Right atrium auricular region (tissue), 2 donors: ENCODE results near the gene MRGPRE. TPM values are rescaled to one million over a fixed set of nuclear protein-coding genes. Genes with fewer than 3 reads are reported as not detected.

Experiments used
- DNase-seq: peaks from one replicate; pipeline ENCODE4 v3.0.0-alpha.2; 2019; ENCODE audit warnings: low spot score
- H3K27ac ChIP-seq, 2 donors: fragments of 200-600 bp; sonication (generic); 1 replicate in 1 of 2; 2 replicates in 1 of 2; pipeline ENCODE4 v1.5.1; 2016 to 2019
- H3K27me3 ChIP-seq, 2 donors: fragments of 200-600 bp; sonication (generic); one replicate each; pipeline versions ENCODE4 v1.5.1 to v1.6.0; 2017 to 2019
- H3K36me3 ChIP-seq: fragments of 200-600 bp; sonication (generic); one replicate; pipeline ENCODE4 v1.5.1; 2016
- H3K4me1 ChIP-seq, 2 donors: fragments of 200-600 bp; sonication (generic); one replicate each; pipeline versions ENCODE4 v1.5.1 to v1.6.0; 2017 to 2019
- H3K4me3 ChIP-seq, 2 donors: fragments of 200-600 bp; sonication (generic); 1 replicate in 1 of 2; 2 replicates in 1 of 2; pipeline ENCODE4 v1.5.1; 2017 to 2019; ENCODE audit warnings: mild to moderate bottlenecking in 1 of 2, moderate library complexity in 1 of 2
- H3K9me3 ChIP-seq, 2 donors: fragments of 200-600 bp; sonication (generic); one replicate each; pipeline ENCODE4 v1.5.1; 2019
- total RNA-seq, 2 donors: library from RNA; depleted of rRNA; stranded (reverse); fragments of >200 nt; gene quantifications; one replicate each; pipeline ENCODE4 v1.1.0, GENCODE V29; 2016
- TF ChIP-seq, protein P1 (sequence below), 2 donors: fragments of 200-600 bp; sonication (generic); IDR thresholded peaks; one replicate each; pipeline ENCODE4 v1.5.1; 2019; ENCODE audit warnings: antibody characterized with exemption in 2 of 2

The MRGPRE gene
- total RNA-seq, 2 donors from 2014 or later, result not detected

- no peak overlapping the region for H3K4me3 ChIP-seq
- H3K27me3 ChIP-seq, result no peaks in the 10 kb centered on the region
- no peaks in the 10 kb centered on the region for H3K36me3 ChIP-seq
- H3K4me1 ChIP-seq, result no peaks in the 10 kb centered on the region
- no peak for DNase-seq
- TF ChIP-seq, protein P1, sequence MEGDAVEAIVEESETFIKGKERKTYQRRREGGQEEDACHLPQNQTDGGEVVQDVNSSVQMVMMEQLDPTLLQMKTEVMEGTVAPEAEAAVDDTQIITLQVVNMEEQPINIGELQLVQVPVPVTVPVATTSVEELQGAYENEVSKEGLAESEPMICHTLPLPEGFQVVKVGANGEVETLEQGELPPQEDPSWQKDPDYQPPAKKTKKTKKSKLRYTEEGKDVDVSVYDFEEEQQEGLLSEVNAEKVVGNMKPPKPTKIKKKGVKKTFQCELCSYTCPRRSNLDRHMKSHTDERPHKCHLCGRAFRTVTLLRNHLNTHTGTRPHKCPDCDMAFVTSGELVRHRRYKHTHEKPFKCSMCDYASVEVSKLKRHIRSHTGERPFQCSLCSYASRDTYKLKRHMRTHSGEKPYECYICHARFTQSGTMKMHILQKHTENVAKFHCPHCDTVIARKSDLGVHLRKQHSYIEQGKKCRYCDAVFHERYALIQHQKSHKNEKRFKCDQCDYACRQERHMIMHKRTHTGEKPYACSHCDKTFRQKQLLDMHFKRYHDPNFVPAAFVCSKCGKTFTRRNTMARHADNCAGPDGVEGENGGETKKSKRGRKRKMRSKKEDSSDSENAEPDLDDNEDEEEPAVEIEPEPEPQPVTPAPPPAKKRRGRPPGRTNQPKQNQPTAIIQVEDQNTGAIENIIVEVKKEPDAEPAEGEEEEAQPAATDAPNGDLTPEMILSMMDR (IDR thresholded peaks at IDR 0.05), result no peak
- no peaks in the 10 kb centered on the region for H3K9me3 ChIP-seq
- no peak overlapping the region for H3K27ac ChIP-seq
These were observed 10.0 kb downstream of the MRGPRE start for GRCh38 chr11:3222003-3222855.

DNA sequence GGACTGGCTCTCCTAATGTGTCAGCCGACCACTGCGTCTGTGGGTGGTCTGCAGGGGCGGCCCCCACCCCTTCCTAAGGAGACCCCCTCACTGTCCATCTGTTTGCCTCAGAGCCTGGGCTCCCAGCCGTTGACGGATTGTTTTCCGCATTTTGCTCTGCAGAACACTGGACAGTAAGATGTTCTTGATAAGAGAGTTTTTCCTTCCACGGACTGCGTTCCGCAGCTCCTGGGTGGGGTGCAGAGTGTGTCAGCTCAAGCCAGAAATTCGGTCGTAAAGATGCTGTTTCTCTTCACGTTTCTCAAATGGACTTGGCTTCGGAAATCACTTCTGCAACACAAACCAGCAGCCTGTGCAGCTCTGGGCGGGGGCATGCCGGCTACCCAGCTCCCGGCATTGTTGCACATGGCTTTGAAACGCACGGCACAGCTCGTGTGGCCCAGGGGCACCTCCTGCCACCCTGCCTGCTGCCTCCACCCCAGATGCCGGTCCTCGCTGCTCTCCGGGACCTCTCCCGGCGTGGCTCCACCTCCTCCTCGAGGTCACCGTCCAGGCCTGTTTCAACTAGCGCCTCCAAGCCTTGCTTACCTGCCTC is 10.7 kb downstream of the MRGPRE start:
- Histone ChIP-seq H3K4me1 (no peaks in the 10 kb centered on the region), H3K4me3 (no peak overlapping the region), H3K9me3 (no peaks in the 10 kb centered on the region), H3K27ac (no peak overlapping the region), H3K27me3 (no peaks in the 10 kb centered on the region), H3K36me3 (no peaks in the 10 kb centered on the region)
- no peak for DNase-seq
- TF ChIP-seq, protein P1 (IDR thresholded peaks at IDR 0.05), result no peak

DNA sequence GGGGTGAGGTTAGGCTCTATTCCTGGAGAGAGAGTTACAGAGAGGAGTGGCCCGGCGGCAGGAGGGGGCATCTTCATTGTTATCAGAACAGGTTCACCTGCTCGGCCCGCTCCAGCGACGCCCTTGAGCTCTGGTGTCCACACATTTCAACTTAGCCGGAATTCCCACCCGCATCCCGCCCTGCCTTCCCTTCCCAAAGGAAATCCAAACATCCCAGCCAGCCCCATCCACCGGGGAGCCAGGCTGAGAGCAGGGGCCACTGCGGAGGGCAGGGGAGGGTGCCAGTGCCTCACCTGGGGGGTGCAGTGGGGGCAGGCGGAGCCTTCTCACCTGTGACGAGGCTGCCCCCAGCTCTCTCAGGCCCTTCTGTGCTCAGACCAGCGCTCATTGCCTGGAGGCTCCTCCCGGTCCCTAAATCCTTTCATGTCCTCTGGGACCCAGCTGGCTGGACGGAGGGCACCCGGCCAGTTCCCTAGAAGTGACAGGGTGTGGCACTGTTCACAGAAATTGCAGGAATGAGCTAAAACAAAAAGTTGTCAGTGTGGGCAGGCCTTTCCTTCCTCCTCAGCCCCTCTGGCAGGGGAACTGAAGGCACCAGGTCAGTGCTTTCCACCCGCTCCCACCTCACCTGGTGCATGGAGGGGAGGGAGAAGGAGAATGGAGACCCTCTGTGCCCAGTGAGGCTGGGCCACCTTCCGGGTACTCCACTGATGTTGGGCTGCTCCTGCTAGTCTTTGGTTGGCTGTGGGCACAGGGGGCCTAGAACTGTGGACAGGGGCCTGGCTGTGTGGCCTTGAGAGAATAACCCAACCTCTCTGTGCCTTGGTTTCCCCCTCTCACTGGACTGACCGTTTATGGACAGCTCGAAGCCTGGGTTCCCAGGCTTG is 11.5 kb downstream of the MRGPRE start:
- Histone ChIP-seq H3K27ac (no peak overlapping the region), H3K27me3 (no peaks in the 10 kb centered on the region), H3K36me3 (no peaks in the 10 kb centered on the region), H3K4me3 (no peak overlapping the region), H3K4me1 (no peaks in the 10 kb centered on the region), H3K9me3 (no peaks in the 10 kb centered on the region)
- TF ChIP-seq, protein P1 (IDR thresholded peaks at IDR 0.05), result no peak
- no peak for DNase-seq

GRCh38 chr11:3220101-3220500 is 12.1 kb downstream of the MRGPRE start:
- Histone ChIP-seq H3K36me3 (no peaks in the 10 kb centered on the region), H3K4me1 (no peaks in the 10 kb centered on the region), H3K9me3 (no peaks in the 10 kb centered on the region), H3K27me3 (no peaks in the 10 kb centered on the region), H3K4me3 (no peak overlapping the region), H3K27ac (no peak overlapping the region)
- no peak for DNase-seq
- TF ChIP-seq, protein P1 (IDR thresholded peaks at IDR 0.05), result no peak

GRCh38 chr11:3219281-3219892 is 12.8 kb downstream of the MRGPRE start:
- Histone ChIP-seq H3K27ac (no peak overlapping the region), H3K36me3 (no peaks in the 10 kb centered on the region), H3K9me3 (no peaks in the 10 kb centered on the region), H3K4me1 (no peaks in the 10 kb centered on the region), H3K4me3 (no peak overlapping the region), H3K27me3 (no peaks in the 10 kb centered on the region)
- TF ChIP-seq, protein P1 (IDR thresholded peaks at IDR 0.05), result no peak
- DNase-seq, result no peak
